ENCODE results near the gene ZFAND6. TPM values are rescaled to one million over a fixed set of nuclear protein-coding genes. Genes with fewer than 3 reads are reported as not detected.

ZFAND6 gene
- total RNA-seq, 1 experiment from 2014 or later = 41.4 TPM

GRCh38 chr15:80100247-80100646 is 40.8 kb downstream of the ZFAND6 start:
- Histone ChIP-seq H3K9me3 (ENCODE audit: low read depth, low read length, poor library complexity, severe bottlenecking) (no peaks in the 10 kb centered on the region), H3K36me3 (ENCODE audit: insufficient read depth, low read length, poor library complexity, severe bottlenecking) (no peaks in the 10 kb centered on the region), H3K27ac (ENCODE audit: low read depth, low read length, poor library complexity, severe bottlenecking) (no peak overlapping the region), H3K4me1 (ENCODE audit: insufficient read depth, low read length, poor library complexity, severe bottlenecking) (peaks cover 16% of the 10 kb centered on the region), H3K4me3 (ENCODE audit: low read depth, low read length, poor library complexity, severe bottlenecking) (no peak overlapping the region), H3K27me3 (replicated peaks; ENCODE audit: insufficient read depth, low read depth, low read length, poor library complexity) (no peaks in the 10 kb centered on the region)
- no peak for DNase-seq (ENCODE audit: low spot score)
- ChIA-PET POLR2A (ENCODE audit: low non-redundant PET) (no interaction called here), CTCF (no interaction called here)
- no peak for TF ChIP-seq EZH2 (IDR thresholded peaks at IDR 0.05; ENCODE audit: borderline replicate concordance, low read depth, low read length, poor library complexity, severe bottlenecking)
- TF ChIP-seq CTCF (conservative IDR thresholded peaks at IDR 0.05; ENCODE audit: low read depth, low read length) = no peak
- intact Hi-C loops (cut with micrococcal nuclease; ENCODE audit: unreplicated experiment) = no loop called here
- BruUV-seq (replicated peaks) = no TSS peak

- intact Hi-C loops (cut with micrococcal nuclease; ENCODE audit: unreplicated experiment) = no loop called here
- Histone ChIP-seq H3K9me3 (ENCODE audit: low read depth, low read length, poor library complexity, severe bottlenecking) (no peaks in the 10 kb centered on the region), H3K27me3 (replicated peaks; ENCODE audit: insufficient read depth, low read depth, low read length, poor library complexity) (no peaks in the 10 kb centered on the region), H3K27ac (ENCODE audit: low read depth, low read length, poor library complexity, severe bottlenecking) (no peak overlapping the region), H3K4me3 (ENCODE audit: low read depth, low read length, poor library complexity, severe bottlenecking) (no peak overlapping the region), H3K4me1 (ENCODE audit: insufficient read depth, low read length, poor library complexity, severe bottlenecking) (peaks cover 2% of the 10 kb centered on the region), H3K36me3 (ENCODE audit: insufficient read depth, low read length, poor library complexity, severe bottlenecking) (no peaks in the 10 kb centered on the region)
- BruUV-seq (replicated peaks) = no TSS peak
- ChIA-PET CTCF (no interaction called here), POLR2A (ENCODE audit: low non-redundant PET) (no interaction called here)
- TF ChIP-seq CTCF (conservative IDR thresholded peaks at IDR 0.05; ENCODE audit: low read depth, low read length) = no peak
- no peak for TF ChIP-seq EZH2 (IDR thresholded peaks at IDR 0.05; ENCODE audit: borderline replicate concordance, low read depth, low read length, poor library complexity, severe bottlenecking)
- DNase-seq (ENCODE audit: low spot score) = no peak
Observed at GRCh38 chr15:80105193-80105592, 45.7 kb downstream of the ZFAND6 start.

- Histone ChIP-seq H3K36me3 (ENCODE audit: insufficient read depth, low read length, poor library complexity, severe bottlenecking) (no peaks in the 10 kb centered on the region), H3K27me3 (replicated peaks; ENCODE audit: insufficient read depth, low read depth, low read length, poor library complexity) (no peaks in the 10 kb centered on the region), H3K4me3 (ENCODE audit: low read depth, low read length, poor library complexity, severe bottlenecking) (no peak overlapping the region), H3K4me1 (ENCODE audit: insufficient read depth, low read length, poor library complexity, severe bottlenecking) (no peaks in the 10 kb centered on the region), H3K27ac (ENCODE audit: low read depth, low read length, poor library complexity, severe bottlenecking) (no peak overlapping the region), H3K9me3 (ENCODE audit: low read depth, low read length, poor library complexity, severe bottlenecking) (no peaks in the 10 kb centered on the region)
- POLR2A ChIA-PET (ENCODE audit: low non-redundant PET) = no interaction called here
- TF ChIP-seq EZH2 (IDR thresholded peaks at IDR 0.05; ENCODE audit: borderline replicate concordance, low read depth, low read length, poor library complexity, severe bottlenecking) (no peak), CTCF (conservative IDR thresholded peaks at IDR 0.05; ENCODE audit: low read depth, low read length) (no peak)
- CTCF ChIA-PET = no interaction called here
- no TSS peak for BruUV-seq (replicated peaks)
- DNase-seq (ENCODE audit: low spot score) = no peak
- intact Hi-C loops (cut with micrococcal nuclease; ENCODE audit: unreplicated experiment) = no loop called here
Observed at GRCh38 chr15:80105595-80105994, 46.1 kb downstream of the ZFAND6 start.

Measured in A673 (cell line).